DOHH2 (cell line): ENCODE data around the gene TNNC1.

Experiments used
- EZH2phosphoT487 ChIP-seq: fragments of 200-600 bp; sonication (generic); IDR thresholded peaks from 2 replicates; pipeline ENCODE4 v1.6.1; 2017; ENCODE audit warnings: borderline replicate concordance, mild to moderate bottlenecking, antibody characterized with exemption, low read length, moderate library complexity, mixed read lengths
- TF ChIP-seq, protein P1 (sequence below): fragments of 200-600 bp; sonication (generic); IDR thresholded peaks from one replicate; pipeline ENCODE4 v1.5.1; 2014; ENCODE audit warnings: antibody characterized with exemption, mild to moderate bottlenecking, low read depth, low read length; ENCODE audit not compliant: poor library complexity, severe bottlenecking

- TF ChIP-seq, protein P1, sequence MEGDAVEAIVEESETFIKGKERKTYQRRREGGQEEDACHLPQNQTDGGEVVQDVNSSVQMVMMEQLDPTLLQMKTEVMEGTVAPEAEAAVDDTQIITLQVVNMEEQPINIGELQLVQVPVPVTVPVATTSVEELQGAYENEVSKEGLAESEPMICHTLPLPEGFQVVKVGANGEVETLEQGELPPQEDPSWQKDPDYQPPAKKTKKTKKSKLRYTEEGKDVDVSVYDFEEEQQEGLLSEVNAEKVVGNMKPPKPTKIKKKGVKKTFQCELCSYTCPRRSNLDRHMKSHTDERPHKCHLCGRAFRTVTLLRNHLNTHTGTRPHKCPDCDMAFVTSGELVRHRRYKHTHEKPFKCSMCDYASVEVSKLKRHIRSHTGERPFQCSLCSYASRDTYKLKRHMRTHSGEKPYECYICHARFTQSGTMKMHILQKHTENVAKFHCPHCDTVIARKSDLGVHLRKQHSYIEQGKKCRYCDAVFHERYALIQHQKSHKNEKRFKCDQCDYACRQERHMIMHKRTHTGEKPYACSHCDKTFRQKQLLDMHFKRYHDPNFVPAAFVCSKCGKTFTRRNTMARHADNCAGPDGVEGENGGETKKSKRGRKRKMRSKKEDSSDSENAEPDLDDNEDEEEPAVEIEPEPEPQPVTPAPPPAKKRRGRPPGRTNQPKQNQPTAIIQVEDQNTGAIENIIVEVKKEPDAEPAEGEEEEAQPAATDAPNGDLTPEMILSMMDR, result no peak
- no peak for TF ChIP-seq EZH2phosphoT487
Observed at GRCh38 chr3:52458770-52459545, 5.1 kb upstream of the TNNC1 start.
